ENCODE measurements around the gene USP3.

USP3 gene

DNA sequence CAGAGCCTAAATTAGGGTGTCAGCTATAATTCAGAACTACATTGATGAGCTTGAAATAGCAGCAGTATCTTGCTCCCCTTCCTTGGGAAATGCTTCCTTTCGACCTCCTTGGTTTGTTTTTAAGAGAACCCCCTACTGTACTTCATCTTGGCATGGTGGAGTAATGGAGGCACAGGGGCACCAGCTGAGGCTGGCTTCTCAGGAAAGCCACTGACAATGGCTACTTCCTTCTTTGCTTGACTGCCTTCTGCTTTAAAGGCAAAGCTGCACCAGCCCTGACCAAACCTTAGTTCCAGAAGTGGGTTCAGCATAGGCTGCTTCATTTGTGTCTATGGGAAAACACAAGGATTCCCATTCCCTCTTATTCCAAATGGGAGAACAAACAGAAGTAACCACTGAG, 91.3 kb downstream of the USP3 start:
- no peak for DNase-seq

DNA sequence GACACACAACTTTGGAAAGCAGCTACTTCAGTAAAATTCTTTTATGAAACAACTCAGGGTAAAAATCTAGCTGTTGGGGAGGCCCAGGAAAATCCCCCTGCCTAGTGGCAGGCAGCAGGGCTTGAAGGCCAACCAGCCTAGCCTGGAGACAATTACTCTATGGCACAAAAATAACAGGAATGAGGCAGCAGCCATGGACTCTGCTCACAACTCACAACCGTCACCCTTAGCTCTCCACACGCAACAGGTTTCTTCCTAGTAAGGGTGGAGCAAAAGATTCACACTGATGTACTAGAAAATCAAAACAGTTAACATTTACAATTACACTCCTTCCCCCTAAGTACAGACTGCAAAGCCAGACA, 92.3 kb downstream of the USP3 start:
- DNase-seq = no peak

DNA sequence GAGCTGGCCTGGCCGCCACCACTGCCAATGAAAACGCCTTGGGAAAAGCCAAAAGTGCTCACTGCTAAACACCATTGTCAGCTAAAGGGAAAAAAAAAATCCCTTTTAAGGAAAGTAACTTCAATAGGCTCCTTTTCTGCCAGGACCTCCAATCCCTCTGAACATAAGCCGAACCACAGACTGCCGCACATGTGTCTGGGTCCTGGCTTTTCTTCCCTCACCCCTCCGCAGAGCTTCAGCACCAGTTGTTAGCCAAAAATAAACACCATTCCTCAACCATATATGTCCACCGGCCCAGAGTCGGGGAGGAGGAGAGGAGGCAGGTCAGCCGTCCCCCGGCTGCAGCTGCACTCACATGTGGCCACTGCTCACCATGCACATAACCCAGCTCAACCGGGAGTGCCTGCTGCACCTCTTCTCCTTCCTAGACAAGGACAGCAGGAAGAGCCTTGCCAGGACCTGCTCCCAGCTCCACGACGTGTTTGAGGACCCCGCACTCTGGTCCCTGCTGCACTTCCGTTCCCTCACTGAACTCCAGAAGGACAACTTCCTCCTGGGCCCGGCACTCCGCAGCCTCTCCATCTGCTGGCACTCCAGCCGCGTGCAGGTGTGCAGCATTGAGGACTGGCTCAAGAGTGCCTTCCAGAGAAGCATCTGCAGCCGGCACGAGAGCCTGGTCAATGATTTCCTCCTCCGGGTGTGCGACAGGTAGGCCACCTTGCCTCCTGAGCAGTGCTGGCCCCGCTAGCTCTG, 92.8 kb downstream of the USP3 start, which contains the start of gene FBXL22:
FBXL22 (plus strand) TSS at position 350 of the 753 bp plus-strand sequence; CDS start at position 356, 6 bp downstream.
- no peak for DNase-seq

DNA sequence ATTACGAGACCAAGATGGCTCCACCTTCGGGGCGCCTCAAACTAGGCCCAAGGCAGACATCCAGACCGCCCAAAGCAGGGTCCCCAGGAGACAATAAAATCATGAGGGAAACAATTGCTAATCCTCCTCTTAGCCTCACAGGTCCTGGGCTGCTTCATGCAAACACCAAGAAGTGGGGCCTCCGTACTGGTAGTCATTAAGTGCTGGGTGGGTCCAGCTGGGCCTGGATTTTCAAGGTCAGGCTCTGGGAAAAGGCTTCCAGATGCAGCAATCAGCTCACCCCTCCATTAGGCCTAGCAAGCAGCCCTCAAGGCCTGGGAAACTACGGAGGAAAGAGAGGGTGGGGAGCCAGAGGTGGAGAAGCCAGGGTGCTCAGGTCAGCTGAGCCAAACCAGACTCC, 93.4 kb downstream of the USP3 start:
- DNase-seq = no peak

DNA sequence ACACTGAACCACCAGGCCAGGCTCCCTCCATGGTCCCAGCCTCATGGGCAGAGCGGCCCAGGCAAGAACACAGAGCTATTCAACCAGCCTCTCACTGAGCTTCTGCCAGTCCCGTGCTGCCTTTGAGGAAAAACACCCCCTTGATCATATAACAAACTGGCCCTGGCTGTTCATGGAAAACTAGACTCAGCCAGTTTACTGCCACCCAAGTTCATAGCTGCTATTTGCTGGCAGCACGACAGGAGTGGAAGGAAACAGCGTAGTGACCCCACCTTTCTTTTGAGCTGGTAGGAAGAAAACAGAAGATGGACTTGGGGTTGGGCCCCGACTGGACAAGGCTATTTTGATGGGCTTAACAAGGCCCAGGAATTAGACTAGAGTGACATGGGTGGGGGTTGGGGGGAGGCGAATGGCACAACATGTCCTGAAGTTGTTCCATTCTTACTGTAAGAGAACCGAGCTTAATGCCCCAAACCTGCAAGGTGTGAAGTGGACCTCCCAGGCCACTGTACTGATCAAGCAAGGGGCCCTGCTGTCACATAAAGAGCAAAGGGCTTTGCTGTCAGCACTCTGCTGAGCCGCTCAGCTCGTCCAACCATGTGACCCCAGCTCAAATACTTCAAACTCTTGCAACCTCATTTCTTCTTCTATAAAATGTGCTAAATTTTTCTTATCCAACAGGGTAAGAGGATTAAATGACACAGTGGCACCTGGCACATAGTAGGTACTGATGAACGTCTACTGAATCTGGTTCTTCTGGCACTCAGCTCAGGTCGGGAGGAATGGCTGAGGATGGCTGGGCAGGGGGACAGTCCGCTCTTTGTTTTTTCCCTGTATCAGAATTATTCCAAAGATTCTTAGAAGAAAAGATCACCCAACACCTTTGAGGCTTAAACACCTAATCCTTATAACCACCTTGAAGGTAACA, 94.3 kb downstream of the USP3 start:
- no peak for DNase-seq

DNA sequence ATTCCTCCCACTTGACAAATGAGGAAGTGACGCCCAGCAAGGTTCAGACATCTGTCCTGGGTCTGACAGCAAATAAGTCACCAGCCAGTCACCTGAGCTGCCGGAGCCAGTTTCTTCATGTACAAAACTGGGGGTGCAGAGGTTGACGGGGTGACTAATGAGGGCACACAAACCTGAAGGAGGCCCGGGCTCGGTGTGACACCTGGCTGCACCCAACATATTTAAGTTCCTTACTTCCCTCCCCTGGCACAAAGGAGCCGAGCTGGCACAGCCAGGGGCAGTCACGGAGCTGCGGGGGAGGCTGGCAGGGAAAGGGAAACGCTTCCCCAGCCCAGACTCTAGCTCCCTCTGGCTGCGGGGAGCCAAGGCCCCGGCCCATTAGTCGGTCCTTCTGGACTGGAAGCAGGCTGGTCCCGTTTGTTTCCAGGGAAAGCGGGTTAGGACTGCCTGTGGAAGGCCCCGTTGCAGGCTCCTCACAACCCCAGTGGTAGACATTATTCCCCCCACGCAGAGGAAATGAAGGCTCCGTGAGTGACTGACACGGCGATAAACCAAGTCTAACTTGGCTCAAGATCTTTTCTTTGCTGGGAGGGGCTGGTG, 95.1 kb downstream of the USP3 start:
- no peak for DNase-seq

DNA sequence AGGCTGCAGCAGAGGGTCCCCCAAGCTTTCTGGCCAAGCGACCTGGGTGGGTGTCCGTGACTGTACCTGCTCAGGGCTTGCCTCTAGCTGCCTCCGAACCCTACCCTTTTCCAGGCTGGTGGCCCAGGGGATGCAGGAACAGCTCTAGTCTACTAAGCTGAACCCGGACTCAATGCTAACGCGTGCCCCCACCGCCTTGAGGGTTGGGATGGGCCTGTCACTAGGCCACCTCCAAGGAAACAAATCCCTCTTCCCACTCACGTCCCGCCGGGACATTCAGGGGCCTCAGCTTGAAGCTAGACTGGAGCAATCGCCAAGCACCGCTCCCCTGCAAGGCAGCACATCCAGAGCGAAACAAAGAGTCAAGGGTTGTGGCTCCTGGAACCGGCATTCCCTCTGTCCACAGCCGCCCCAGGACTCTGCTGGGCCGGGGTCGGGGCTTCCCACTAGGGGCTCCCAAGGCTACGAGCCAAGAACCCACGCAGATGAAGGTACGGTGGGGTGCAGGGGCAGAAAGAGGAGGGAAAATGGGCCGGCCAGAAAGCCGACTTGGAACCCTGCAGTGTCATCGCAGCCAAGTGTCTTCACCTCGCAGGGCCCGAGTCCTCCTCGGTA, 95.7 kb downstream of the USP3 start:
- DNase-seq = no peak

DNA sequence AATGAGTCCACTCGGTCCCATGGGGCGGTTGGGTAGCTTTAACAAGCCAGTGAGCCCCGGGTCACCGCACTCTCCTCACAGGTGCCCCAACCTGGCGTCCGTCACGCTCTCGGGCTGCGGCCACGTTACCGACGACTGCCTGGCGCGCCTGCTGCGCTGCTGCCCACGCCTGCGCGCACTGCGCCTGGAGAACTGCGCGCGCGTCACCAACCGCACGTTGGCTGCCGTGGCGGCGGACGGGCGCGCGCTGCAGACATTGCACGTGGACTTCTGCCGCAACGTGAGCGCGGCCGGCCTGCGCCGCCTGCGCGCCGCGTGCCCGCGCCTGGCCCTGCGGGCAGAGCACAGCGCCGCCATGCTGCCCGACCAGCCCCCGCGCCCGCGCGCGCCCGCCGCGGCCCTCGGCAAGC, 96.2 kb downstream of the USP3 start:
- DNase-seq = peak; percentile 87

DNA sequence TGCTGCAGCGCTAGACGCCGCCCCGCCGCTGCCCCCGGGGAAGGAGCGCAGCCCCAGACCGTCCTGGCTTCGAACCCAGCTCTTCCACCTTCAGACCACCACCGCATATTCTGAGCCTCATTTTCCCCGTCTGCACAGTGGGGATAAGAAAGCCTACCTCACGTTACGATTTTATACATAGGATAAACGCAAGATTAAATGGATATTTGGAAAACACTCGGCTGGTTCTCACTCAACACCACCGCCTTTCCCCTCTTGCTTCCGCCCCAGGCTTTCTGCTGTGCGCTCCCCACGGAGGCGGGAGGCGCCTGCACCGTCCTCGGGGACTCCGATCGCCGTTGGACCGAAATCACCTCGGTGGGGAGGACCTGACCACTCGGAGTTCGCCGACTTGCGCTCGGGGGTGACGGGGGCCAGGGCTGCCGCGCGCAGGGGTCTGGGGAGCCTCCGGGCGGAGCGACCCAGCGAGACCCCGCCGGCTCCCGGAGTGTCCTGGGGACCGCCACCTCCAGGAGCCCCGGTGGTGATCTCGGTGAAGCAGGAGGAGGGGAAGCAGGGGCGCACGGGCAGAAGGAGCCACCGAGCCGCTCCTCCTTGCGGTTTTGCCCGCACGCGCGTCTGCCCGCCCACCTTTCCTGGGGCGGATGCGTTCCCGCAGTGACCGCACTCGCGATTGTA, 96.8 kb downstream of the USP3 start:
- no peak for DNase-seq

DNA sequence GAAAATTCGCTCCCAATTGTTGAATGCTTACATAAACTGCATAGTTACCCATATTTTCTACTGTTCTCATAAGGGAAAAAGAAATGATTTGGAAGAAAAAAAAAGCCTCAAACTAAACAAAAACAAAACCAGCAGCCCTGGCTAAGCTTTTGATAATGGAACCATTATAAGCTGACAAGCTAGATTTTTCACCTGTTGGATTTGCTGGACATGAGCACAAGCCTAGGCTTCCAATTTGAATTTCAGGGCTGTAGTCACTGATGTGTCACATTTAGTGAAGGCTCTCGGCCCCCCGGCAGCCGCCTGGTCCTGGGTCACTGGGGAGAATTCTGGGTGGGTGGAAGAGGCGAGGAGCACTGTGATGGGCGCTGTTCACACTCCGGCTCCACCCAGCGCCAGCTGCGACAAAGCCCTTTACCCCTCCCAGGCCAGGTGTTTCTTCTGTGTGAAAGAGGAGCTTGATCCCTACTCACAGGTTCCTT, 97.4 kb downstream of the USP3 start:
- no peak for DNase-seq

DNA sequence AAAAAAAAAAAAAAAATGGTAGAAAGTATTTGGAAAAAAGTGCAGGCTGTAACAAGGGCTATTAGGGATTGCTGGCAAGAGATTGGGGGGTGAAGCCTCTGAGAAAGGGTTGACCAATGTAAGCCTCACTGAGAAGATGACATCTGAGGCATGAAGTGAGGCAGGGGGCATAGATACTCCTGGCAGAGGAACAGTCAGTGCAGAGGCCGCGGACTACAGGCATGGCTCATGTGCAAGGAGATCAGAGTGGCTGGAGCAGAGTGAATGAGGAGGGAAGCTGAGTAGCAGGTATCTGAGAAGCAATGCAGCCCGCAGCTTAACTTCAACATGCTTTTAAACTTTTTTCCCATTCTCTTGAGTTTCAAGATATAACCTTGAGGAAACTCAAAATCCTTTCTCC, 98.2 kb downstream of the USP3 start:
- no peak for DNase-seq

DNA sequence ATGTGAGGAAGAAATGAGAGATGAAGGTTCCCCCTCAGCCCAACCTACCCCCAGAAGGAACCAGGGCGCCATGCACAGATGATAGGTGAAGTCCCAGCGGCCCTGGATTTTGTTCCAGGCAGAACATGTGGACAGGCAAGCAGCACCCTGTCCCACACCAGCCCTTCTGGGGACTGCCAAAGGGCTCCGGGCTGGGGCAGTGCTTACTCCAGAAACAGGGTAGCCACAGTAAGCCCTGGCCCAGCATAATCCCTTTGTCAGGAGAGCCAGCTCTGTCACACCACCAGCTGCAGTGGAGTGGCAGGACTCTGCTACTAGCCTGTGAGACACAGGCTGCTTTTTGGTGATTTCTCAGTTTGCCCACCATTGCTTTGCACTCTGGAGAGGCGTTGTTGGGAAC, 99.1 kb downstream of the USP3 start:
- no peak for DNase-seq

DNA sequence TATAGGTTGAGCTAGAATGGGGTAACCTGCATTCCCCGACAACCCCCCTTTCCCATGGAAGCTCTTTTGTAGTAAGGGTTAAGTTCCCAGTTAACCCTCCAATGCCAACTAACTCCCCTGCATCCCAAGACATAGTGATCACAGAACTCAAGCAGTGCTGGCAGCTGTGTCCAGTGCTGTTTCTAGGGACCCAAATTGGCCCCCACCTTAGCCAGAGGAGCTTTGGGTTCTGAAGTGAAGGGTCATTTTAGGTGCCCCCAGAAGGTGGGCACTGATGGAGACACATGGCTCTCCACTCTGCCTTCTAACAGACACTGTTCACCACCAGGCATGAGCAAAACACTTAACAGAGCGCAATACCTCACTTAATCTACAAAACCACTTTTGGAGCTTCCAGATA, 99.9 kb downstream of the USP3 start:
- DNase-seq = no peak

DNA sequence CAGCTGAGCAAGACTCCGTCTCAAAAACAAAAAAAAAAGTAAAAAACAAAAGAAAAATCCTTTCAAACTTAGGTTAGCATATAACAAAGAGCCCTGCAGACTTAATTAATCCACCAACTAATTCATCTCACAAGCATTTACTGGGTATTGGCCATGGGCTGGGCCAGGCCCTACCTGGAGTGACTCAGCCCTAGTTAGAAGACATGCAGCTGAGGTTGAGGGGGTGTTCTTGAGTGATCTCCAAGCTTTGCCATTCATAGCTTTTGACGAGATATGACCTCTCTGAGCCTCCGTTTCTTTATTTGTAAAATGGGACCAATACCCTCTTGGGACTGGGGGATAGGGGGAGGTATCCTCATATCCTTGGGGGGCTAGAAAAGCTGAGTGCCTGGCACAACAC, 100.6 kb downstream of the USP3 start:
- no peak for DNase-seq

DNA sequence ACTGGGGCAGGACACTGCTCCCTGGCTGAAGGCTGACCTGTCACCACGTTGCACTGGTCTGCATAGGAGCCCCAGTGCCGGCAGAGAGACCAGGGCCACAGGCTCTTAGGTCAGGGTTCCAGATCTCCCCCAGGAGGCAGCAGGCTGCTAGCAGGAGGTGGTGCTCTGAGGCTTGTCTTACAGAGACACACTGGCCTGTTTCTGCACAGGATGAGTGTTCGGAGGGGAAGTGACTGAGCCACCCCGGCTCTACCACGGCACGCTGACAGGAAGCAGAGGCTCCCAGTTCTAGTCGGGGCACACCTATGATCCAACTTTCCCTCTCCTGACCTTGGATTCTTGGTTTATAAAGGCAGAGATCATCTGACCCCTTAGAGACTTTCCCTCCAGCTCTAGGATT, 101.4 kb downstream of the USP3 start:
- no peak for DNase-seq

DNA sequence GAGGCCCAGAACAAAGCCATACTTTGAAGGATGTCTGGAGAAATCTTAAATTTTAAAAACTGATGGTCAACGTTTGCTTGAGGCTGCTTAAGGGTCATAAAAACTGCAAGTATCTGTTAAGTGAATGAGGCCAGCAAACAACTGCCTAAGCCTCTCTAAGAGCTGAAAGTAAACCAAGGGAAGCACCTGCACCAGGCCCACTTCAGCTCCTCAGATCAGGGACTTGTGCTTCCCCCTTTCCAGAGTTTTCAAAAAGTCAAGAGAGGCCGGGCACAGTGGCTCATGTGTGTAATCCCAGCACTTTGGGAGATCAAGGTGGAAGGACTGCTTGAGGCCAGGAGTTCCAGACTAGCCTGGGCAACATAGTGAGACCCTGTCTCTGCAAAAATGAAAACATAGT, 101.9 kb downstream of the USP3 start:
- DNase-seq = no peak

DNA sequence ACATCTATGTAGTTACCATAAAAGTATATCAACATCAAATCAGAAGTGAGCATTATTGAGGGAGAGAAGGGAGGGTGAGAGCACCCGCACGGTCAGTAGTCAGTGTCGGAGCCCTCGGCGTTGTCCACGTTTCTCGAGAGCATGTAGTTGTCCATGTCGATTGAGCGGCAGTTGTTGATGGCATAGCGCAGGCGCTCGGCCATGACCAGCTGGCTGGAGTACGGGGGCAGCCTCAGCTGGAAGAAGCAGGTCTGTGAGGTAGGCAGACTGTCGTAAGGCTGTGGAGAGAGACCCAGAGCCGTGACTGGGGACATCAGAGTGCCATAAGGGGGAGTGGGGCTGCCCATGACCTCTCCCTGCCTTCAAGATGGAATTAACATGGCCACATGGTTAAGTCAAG, 104.6 kb downstream of the USP3 start:
- no peak for DNase-seq

DNA sequence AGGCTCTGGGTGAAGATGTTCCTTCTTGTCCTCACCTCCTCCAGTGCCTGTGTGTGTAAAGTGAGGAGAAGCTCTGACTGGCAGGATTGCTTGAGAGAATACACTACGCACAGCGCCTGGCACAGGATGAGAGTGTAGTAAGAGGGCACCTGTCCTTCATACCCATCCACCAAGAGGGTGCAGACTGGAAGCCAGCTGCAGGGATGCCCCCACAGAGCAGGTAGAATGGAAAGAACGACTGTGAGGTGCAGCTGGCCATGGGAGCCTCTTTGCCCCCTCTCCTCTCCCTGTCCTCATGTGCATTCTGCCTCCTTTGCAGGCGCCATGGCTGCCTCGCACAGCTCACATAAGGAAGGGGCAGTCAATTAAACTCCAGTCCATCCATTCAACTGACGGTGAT, 105.1 kb downstream of the USP3 start:
- DNase-seq = no peak

DNA sequence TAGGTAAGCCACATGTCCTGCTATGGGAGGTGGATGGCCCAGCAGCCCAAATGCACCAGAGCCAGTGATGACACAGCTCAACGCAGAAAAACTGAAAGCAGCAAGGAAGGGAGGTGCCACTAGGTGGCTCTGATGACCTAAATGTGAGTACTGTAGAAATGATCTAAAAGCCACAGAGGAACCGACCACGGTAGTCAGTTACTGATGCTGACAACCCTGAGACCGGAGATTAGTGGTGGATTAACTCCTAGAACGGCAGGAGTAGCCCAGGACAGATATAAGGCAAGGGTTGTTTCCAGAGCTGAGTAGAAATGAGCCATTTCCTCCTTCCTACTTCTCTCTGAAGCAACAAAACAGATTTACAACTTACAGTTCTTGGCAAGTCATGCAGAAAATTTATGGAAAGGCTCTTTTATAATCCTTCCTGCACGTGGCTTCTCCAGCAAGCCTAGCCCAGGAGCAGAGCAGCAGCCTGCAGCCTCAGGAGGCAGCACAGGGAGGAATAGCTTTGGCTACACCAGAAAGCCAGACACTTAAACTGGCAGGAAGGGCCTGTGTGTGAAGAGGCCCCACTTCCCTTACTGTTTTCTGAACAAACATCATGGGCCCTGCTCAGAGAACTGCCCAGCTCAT, 105.9 kb downstream of the USP3 start:
- peak; percentile 88 for DNase-seq

DNA sequence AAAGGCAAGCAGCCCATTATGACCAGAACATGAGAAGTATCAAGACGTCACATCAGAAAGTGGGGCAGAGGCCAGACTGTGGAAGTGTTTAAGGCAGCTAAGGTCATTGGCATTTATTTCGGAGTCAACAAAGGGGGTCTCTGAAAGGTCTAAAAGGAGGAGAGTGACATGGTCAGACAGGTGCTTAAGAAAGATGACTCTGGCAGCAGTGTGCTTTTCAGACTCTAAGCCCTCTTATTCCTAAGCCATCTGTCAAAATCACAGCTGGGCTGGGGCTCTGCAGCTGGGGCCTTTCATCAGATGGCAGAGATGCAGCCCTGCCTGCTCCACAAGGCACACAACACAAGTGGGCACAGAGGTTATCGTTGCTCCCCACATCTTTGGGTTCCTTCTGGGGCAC, 106.8 kb downstream of the USP3 start:
- no peak for DNase-seq

DNA sequence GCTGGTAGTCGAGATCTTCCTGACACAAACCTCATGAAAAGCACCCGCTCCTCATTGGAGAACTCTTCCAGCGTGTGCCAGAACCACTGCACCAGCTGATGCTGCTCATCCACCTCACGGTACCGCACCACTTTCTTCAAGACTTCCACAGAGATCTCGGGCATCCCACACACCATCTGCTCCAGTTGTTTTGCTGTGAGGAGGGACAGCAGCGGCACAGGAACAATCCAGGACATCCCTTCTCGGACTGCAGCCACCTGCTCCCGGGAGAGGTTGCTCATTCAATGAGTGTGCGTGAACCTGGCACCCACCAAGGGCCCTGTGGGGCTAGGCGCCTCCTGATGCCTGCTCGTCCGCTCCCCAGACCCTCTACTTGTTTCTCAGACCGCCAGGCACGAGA, 107.9 kb downstream of the USP3 start:
- no peak for DNase-seq

DNA sequence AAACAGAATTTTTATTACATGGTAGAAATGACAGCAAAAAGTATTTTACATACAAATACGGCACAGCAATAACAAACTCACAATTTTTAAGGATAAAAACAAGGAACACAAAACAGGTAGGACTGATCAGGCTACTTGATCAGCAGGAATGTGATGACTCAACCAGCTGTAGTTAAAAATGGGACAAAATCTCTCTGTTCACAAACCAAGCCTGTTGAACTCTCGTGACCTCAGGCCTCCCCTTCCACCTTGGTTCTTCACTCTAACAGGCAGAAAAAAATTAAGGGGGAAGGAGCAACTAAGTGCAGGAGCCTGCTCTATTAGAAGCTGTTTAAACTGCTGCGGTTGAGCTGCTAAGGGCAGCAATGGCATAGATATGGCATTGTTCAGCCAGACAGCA, 111.5 kb downstream of the USP3 start:
- peak; percentile 76 for DNase-seq
